ENCODE results near the gene NHSL1.

The NHSL1 gene

DNA sequence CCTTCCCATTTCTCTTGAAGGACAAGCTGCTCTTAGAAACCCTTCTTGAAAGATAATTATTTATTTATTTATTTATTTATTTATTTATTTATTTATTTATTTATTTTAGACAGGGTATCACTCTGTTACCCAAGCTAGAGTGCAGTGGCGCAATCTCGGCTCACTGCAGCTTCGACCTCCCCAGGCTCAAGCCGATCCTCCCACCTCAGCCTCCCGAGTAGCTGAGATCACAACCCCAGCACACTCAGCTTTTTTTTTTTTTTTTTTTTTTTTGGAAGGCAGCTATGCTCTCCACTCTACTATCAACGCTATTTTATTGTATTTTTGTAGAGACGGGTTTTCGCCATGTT, 96.5 kb downstream of the NHSL1 start (continued):
- peak; percentile 95 for TF ChIP-seq ZNF518A (tag by site-specific recombination; conservative IDR thresholded peaks at IDR 0.05; ENCODE audit: low read depth)
- TF ChIP-seq ZNF426 (tag by site-specific recombination; IDR thresholded peaks at IDR 0.05): peak; percentile 97
- TF ChIP-seq ZNF138 (tag by site-specific recombination; IDR thresholded peaks at IDR 0.05; ENCODE audit: borderline replicate concordance): peak; percentile 89; the same call in 1 of the 2 replicates
- TF ChIP-seq ZBTB8A (tag by site-specific recombination; IDR thresholded peaks at IDR 0.05): peak; percentile 81
- TF ChIP-seq PRDM4 (tag by site-specific recombination; IDR thresholded peaks at IDR 0.05): peak; percentile 65; the same call in 1 of the 2 replicates
- TF ChIP-seq GLI2 (tag by site-specific recombination; IDR thresholded peaks at IDR 0.05; ENCODE audit: borderline replicate concordance, low read depth): peak; percentile 79; the same call in 1 of the 2 replicates
- no peak for TF ChIP-seq ZNF341 (tag by site-specific recombination; IDR thresholded peaks at IDR 0.05; ENCODE audit: low read depth)
- TF ChIP-seq ZNF707 (tag by site-specific recombination; IDR thresholded peaks at IDR 0.05): no peak
- no peak for TF ChIP-seq ZNF830 (tag by site-specific recombination; IDR thresholded peaks at IDR 0.05; ENCODE audit: low read depth)
- TF ChIP-seq ZNF529 (tag by site-specific recombination; IDR thresholded peaks at IDR 0.05; ENCODE audit: insufficient replicate concordance): peak; percentile 70
- TF ChIP-seq ZNF510 (tag by site-specific recombination; IDR thresholded peaks at IDR 0.05; ENCODE audit: insufficient replicate concordance): peak; percentile 83
- TF ChIP-seq KLF17 (tag by site-specific recombination; IDR thresholded peaks at IDR 0.05): no peak
- no peak for TF ChIP-seq EGR2 (tag by site-specific recombination; IDR thresholded peaks at IDR 0.05; ENCODE audit: low read depth)
- TF ChIP-seq FEZF1 (tag by site-specific recombination; IDR thresholded peaks at IDR 0.05): no peak
- peak; percentile 79 for TF ChIP-seq ZNF433 (tag by site-specific recombination; IDR thresholded peaks at IDR 0.05; ENCODE audit: low read depth)
- TF ChIP-seq ZNF140 (tag by site-specific recombination; IDR thresholded peaks at IDR 0.05): peak; percentile 75; the same call in 1 of the 2 replicates
- TF ChIP-seq ZNF558 (tag by site-specific recombination; IDR thresholded peaks at IDR 0.05): peak; percentile 80
- TF ChIP-seq PRDM6 (tag by site-specific recombination; IDR thresholded peaks at IDR 0.05): no peak
